HG02840 (cell line): ENCODE data around the gene CTIF.

Experiments
- ATAC-seq: cut with Tn5 transposase; IDR thresholded peaks from one replicate; pipeline ENCODE4 v1.9.1; 2021; ENCODE audit warnings: mild to moderate bottlenecking, moderate library complexity, moderate number of reproducible peaks; ENCODE audit not compliant: unreplicated experiment, low FRiP score

The CTIF gene

DNA sequence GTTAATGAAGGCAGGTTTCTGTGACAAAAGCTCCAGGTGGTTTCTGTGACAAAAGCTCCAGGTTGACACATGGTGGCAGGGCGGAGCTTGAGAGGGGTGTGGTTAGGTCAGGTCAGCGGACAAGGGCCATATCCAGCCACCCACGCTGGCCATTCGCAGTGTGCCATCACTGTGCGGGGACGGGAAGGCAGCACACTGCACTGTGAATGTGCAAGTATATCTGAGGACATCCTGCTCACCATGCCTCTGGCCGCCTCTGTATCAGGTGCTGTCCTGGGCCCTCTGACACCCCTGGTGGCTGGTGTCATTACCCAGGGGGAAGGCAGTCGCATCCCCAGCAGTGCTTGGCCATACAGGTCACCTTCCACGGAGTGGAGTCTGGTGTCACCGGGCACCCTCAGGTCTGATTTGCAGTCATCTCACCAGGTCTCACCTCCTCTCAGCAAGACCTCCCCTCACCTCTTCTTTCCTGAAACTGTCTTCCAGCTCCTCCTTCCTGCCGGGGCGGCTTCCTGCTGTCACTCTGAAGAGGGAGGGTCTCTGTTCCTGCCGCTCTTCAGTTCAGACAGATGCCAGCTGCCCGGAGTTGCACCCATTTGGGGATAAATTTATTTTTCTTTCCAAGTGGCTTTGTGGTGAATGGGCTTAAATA is 34.9 kb downstream of the CTIF start:
- ATAC-seq = no peak

DNA sequence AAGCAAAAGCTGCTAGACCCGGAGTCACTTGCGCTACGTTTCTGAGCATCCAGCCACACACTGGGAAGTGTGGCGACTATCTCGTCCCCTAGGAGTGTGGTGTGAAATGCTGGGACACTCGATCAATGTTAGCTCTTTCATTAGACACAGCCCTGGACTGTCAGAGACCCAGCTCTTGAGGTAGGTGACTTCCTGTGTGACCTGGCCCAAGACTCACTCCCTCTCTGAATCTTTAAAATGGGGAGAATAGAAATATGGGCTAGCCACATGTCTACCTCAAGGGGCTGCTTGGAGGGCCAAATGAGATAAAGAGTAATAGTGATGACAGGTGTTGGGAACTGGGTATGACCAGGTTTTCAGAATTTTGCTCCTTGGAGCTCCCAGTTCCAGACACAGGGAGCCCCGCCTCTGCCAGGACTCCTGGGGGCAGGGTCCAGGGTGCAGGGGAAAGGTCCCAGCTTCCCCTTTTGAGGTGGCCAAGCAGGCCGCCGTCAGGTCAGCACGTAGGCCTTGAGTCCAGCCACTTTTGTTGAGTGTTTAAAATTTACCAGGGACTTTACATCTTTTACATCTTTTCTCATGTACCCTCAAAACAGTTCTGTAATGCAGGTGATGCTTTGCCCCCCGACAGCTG is 36.0 kb downstream of the CTIF start:
- no peak for ATAC-seq

DNA sequence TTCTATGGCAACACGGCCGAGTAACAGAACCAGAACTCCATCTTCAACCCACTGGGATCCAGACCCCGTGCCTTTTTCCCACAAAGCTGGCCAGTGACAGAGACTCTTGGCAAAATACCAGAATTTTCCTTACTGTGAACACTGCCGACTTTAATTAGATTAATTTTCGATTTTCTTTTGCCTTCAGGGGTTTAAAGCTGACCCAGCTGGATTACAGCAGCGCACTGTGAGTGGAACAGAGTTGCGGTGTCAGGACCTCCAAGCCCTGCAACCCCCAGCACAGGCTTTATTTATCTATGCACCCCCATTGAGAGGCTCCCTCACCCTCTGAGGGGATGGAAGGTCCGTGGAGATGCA is 36.4 kb downstream of the CTIF start:
- no peak for ATAC-seq

DNA sequence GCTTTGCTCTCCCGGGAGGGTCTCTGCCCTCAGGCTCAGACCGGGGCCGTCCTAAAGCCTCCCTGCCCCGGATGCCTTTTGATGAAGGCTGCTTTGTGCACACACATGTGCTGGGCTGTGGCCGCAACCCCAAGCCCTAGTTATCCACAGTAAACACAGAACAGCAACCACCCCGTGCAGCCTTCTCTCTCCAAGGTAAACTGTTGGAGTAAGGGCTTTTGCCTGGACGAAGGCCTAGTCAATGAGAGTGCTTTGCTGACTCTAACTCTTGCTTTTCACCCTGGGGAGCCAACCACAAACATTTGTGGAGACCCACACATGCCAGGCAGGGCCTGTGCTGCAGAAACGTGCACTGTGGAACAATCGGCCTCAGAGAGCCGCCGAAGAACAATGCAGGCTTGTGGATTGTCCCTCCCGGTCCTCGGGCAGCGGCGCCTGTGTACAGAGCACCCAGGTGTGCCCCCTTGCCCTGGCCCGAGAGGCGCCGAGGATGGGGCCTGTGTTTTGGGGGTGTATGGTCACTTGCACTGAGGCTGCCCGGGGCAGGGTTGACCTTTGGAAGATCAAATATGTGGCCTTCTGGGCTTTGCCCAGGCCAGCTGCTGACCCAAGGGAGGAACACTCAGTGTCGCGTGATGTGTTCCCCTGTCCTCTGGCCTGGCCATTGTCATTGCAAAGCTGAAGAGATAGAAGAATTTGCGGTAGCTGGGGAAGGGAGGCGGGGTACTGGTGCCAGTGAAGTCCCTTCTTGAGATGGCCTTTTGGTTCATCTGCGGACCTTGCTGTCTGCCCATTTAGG is 37.0 kb downstream of the CTIF start:
- ATAC-seq = no peak

DNA sequence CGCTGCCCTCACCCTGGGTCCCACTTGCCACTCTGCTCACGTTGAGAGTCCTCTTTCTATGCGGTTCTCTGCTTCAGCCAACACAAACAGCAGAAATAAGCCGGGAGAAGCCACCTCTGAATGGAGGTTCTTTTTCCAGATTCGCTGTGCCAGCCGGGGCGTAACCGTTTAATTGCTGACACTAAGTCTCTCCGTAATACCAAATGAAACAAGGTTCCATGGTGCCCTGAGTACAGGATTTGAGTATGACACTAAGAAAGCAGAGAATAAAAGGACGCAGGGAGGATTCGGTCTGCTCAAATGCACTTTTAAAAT is 37.6 kb downstream of the CTIF start:
- no peak for ATAC-seq

DNA sequence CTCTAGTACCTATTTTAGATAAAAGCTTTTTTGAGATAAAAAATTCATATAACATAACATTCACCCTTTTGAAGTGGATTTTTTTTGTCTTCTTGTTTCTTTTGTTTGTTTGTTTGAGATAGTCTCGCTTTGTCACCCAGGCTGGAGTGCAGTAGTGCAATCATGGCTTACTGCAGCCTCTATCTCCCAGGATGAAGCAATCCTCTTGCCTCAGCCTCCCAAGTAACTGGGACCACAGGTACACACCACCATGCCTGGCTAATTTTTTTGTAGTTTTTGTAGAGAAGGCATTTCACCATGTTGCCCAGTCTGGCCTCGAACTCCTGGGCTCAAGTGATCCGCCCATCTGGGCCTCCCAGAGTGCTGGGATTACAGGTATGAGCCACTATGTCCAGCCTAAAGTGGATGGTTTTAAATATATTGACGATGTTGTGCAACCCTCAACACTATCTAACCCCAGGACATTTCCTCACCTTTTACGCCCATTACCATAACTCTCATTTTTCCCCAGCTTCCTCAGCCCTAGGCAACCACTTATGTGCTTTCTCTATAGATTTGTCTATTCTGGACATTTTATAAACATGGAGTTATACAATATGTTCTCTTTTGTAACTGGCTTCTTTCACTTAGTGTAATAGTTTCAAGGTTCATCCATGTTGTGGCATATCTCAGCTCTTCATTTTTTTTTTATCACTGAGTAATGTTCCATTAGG is 38.8 kb downstream of the CTIF start:
- ATAC-seq = no peak

DNA sequence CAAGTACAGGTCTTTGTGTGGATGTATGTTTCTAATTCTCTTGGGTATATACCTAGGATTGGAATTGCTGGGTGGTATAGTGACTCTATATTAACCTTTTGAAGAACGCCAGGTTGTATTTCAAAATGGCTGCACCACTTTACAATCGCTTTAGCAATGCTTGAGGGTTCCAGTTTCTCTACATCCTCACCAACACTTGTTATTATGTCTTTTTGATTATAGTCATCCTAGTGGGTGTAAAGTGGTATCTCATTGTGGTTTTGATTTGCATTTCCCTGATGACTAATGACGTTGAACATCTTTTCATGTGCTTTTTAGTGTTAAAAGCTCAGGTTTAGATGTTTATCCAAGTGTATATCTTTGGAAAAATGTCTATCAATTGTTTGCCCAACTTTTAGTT is 39.5 kb downstream of the CTIF start:
- ATAC-seq = no peak

DNA sequence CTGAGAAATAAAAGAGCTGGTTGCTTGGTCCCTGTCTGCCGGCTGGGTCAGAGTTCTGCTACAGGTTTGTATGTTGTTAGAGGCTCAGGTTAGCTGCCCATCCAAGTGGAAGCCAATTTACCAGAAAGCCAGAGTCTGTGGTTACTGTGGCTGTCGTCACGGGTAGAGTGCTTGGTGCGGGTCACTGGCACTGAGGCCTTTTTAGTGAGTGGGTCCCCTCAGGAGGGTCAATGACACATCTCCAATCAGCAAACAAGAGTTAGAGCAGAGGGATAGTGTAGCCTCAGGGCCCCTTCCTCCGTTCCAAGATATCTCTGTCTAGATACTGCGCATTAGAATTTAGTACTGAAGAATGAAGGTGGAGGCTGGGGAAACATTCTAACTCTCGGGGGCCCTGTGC is 41.2 kb downstream of the CTIF start:
- no peak for ATAC-seq

DNA sequence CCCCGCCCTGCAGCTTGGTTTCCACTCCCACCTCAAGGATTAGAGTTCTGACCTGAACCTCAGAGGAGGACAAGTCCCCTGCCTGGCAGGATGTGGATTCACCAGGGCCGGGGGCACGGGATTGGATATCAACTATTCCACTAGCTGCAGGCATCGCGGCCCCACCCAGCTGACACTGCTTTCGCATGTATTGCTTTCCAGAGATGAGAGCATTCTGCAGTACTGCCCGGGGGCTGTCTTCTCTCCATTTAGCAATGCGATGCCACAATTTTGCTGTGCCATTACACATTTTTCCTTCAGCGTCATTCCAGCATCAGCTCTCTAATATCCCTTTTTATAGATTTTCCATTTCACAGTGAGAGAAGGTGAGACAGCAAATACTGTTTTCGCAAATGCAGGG is 42.0 kb downstream of the CTIF start:
- no peak for ATAC-seq

DNA sequence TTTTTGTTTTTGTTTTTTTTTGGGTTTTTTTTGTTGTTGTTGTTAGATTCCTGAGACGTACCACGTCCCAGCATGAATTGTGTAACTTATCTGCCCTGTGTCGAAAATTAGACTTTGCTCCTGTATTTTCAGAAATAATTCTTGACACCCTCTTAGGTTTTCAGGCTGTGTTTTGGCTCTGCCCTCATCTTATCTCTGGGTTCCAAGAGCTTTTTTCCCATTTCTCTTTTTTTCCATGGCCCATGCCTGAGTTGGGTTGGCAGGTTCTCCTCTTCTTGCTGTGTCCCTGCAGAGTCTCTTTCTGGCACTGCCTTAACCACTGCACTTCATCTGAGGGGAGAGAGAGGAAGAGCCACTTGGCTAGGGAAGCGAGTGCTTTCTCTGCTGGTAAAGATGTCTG is 42.4 kb downstream of the CTIF start:
- no peak for ATAC-seq

DNA sequence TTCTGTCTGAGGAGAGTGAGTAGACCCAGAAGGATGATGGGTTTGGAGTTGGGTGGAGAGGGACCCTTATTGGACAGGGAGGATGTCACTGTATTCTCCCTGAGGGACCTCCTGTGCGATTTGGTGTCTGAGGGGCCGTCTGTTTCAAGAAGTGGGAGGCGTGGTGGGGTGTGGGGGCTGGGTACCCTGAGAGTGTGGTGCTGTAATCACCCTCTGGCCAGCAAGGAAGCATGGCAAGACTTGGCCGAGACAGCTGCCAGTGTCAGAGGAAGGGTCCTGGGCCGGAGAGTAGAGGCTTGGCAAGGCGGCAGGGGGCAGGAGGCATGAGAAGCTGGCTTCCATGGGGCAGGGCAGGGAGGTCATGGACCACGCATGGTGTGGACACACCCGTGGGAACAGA is 43.1 kb downstream of the CTIF start:
- ATAC-seq = no peak

DNA sequence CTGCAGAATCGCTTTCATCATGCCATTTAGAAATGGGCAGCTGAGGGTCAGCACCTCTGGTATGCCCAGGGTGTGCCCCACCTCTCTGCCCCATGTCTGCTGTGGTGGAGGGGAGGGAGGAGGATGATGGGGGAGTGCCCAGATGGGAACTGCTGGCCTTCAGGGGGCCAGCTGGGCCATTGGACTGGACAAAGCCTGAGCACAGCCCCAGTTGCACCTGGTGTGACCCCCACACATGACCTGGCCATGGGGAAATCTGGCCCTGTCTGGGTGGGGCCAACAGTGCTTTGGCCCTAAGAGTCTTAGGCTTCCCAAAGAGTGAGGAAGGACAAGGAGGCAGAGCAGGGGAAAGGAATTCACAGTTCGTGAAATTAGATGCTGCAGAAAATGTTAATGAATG is 44.1 kb downstream of the CTIF start:
- no peak for ATAC-seq

DNA sequence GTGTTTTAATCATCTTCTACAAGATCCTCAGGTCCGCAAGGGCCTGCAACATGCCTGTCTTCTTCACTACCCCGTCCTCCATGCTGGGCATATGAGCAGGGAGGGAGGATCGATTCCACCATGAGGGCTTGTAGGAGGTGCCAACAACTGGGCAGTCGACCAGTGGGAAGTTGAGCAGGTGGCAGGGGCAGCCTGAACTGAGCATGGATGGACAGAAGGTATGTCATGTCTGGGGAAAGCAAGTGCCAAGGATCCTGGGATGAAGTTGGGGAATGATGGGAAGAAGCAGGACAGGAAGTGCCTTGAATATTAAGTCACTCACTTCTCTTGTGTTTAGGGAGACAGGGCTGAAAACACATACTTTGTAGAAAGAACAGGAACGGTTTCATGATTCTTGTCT is 44.7 kb downstream of the CTIF start:
- no peak for ATAC-seq

DNA sequence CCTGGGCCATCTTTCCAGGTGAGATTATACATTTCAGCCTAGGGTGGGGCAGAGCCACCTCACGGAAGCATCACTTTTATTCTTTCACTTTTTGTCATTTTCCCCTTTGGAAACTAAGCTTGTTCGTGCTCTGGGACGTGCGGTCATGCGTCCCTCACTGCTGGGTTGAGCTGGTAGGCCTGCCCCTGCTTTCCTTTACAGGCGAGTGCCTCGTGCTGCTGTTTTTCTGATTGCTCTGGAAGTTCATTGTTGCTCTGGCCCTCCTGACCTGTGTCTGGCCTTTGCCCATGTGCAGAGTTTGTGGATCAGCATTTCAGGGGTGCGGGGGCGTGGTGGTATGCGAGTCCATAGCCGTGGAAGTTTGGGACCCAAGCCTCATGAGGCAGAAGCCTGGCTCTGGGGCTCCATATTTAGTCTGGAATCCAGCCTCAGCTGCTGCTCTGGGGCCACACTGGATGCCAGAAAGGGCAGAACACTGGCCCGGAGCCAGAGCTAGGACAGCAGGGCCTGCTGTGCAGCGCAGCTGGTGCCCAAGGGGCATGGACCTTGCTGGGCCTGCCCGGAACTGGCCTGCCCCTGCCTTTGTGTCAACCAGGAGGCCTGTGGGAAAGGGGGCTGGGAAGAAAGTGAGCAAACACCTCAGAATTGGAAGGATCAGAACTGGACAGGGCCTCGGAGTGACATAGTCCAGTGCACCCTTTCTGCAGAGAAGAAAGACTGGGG is 51.1 kb downstream of the CTIF start:
- ATAC-seq = no peak

DNA sequence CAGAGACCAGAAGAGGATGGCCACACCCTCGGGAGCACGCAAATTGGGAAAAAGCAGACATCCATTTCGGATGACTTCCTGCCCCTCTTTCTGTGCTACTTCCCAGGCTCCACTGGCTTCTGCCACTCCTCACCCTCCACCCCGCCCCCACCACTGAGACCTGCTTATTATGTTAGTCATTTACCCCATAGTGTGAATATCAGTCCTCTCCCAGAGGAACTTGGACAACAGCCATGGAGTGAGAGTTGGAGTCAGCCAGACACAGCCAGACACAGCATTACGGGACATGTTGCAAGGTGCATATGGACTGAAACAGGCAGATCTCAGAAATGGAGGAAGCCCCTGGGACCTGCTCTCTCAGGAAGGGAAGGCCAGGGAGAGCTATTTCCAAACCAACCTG is 51.8 kb downstream of the CTIF start:
- ATAC-seq = no peak

DNA sequence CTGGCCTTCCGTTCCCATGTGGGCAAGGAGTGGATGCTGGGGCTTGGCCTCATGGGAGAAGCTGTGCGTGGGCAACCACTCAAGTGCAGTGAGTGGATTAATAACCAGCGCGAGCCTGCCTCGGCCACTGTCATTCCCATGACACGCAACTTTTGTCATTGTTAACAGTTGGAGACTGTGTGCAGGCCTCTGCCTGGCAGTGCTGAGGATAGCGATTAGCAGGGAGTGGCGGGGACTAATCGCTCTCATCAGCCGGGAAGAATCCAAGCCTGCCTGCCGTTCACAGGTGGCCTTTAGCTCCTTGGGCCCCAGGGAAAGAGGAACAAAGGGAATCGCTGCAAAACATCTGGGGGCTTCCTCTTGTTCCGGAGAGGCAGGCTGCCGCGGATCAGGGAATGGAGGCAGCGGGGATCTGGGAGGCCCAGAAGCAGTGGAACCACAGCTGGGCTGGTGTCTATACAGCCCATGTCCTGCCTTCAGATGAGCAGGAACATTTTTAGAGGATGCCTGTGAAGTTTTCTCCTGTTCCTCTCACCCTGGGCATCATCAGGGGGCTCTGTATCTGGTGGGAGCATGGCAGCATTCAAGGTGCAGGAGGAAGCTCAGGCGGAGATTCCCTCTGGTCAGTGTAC is 53.8 kb downstream of the CTIF start:
- ATAC-seq = no peak

DNA sequence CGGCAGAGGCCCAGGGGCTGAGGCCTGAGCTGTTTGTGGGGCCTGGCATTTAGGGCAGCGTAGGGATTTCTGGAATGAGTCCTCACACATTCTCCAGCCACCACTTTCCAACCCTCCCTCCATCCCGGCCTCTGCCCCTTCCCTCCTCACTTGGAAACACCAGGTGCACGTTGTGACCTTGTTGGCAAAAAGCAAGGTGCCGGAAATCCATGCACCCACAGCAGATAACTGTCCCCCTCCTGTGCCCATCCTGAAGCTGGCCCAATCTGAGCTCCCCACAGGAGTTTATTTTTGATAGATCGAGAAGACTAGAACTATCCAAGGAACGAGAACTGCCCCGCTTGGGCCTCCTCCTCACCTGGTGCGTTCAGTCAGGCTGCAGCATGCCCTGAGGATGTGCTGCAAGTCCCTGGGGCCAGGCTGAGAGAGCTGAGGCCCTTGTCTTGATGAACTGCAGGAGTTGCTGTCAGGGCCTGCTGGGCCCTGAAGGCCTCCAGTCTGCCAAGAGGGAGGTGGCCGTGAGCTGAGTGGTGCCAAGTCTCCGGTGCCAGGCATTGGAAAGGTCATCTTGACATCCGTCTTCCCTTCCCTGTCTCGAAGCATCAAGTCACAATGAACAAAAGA is 55.8 kb downstream of the CTIF start:
- no peak for ATAC-seq

DNA sequence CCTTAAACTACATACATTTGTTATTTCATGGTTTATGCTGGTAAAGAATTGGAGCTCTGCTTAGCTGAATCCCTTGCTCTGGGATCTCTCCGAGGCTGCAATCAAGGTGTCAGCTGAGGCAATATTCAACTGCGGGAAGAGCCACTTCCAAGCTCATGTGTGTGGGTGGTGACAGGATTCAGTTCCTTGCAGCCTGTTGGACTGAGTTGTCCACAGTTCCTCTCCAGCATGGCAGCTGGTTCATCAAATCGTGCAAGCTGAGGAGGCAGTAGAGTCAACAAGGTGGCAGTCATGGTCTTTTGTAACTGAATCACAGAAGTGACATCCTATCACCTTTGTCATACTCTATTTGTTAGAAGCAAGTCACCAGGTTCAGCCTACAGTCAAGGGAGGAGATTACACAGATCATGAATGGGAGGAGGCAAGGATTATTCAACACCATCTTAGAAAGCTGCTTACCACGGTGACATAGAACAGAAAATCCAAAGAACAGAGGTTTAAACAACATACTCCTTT is 56.9 kb downstream of the CTIF start:
- ATAC-seq = no peak

DNA sequence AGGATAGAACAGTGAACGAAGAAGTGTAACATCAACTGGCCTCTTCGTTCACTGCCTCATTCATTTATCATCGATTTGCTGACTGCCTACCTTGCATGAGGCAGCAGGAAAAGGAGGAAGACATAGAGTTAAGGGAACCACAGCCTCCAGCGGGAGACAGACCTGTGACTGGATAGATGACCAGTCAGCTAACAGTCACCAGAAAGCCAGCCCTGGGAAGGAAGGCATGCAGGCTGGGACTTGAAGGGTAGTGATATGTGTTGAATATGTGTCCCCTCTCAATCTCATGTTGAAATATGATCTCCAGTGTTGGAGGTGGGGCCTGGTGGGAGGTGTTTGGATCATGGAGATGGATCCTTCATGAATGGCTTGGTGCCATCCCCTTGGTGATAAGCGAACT is 58.3 kb downstream of the CTIF start:
- no peak for ATAC-seq

DNA sequence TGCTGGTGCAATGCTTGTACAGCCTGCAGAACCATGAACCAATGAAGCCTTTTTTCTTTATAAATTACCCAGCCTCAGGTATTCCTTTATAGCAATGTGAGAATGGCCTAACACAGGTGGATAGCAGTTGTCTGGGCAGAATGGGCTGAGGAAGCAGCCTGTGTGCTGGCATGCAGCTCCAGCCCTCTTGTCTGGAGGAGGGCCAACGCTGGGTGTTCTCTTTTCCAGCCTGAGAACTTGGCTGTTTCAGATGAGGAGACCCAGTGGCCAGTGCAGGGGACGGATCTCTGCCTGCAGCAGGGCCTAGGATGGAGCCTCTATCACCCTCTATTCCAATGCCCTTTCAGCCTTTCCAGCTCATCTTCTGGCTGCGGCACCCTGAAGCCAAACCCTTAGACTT is 58.8 kb downstream of the CTIF start:
- ATAC-seq = no peak
